Psoas muscle (tissue), 8 donors: ENCODE data around the gene LRPAP1. TPM values are rescaled to one million over a fixed set of nuclear protein-coding genes. Genes with fewer than 3 reads are reported as not detected.

Experiments
- ATAC-seq, 4 donors: fragments of 200-7000 bp; cut with Tn5 transposase; one replicate each; pipeline ENCODE4 v1.9.1; 2020; ENCODE audit warnings: moderate library complexity in 3 of 4, mild to moderate bottlenecking in 2 of 4
- DNase-seq, 2 donors: peaks; one replicate each; pipeline ENCODE4 v3.0.0-alpha.2; 2020
- H3K27ac ChIP-seq: fragments of 200-600 bp; one replicate; pipeline ENCODE4 v1.8.0; 2022
- H3K27me3 ChIP-seq, 3 donors: fragments of 200-600 bp in 1 of 3; one replicate each; pipeline versions ENCODE4 v1.6.1 to v1.8.0; 2013 to 2022; ENCODE audit warnings: low read length in 2 of 3, mild to moderate bottlenecking in 2 of 3, moderate library complexity in 1 of 3; ENCODE audit not compliant: insufficient read depth in 3 of 3
- H3K36me3 ChIP-seq, 2 donors: fragments of 200-600 bp in 1 of 2; one replicate each; pipeline versions ENCODE4 v1.6.1 to v1.8.0; 2013 to 2022; ENCODE audit warnings: low read depth in 1 of 2, mild to moderate bottlenecking in 1 of 2, moderate library complexity in 1 of 2; ENCODE audit not compliant: insufficient read depth in 1 of 2
- H3K4me1 ChIP-seq: fragments of 200-600 bp; one replicate; pipeline ENCODE4 v1.8.0; 2022
- H3K4me3 ChIP-seq: fragments of 200-600 bp; one replicate; pipeline ENCODE4 v1.8.0; 2022; ENCODE audit warnings: mild to moderate bottlenecking
- H3K9me3 ChIP-seq: fragments of 200-600 bp; one replicate; pipeline ENCODE4 v1.8.0; 2022
- CTCF ChIP-seq: fragments of 200-600 bp; IDR thresholded peaks from one replicate; pipeline ENCODE4 v1.8.0; 2022; ENCODE audit warnings: antibody characterized with exemption
- WGBS, 3 donors: extraction: QIAGEN DNeasy Blood & Tissue Kit; methylation state at CpG; one replicate each; pipeline versions ENCODE4 v1.1.6 to v1.1.7; 2013; 5-methylcytosine and 5-hydroxymethylcytosine counted together
- intact Hi-C, 2 donors: fragments of 100-400 bp; cut with DNase I; formaldehyde crosslinking; loops; one replicate each; pipeline versions ENCODE4 v1.11.0 to v1.14.2; 2022
- polyA plus RNA-seq, 3 donors: library from polyadenylated mRNA; stranded (reverse); fragments of 200-250 nt; gene quantifications; one replicate each; pipeline ENCODE4 v1.2.3, GENCODE V29; 2013
- total RNA-seq, 4 donors: library from RNA; stranded (reverse); fragmentation: NEBNext Ultra II Directional in 2 of 4; extraction: Animal tissue kit (Norgen Biotek cat#: 25700) in 2 of 4; gene quantifications; one replicate each; pipeline versions ENCODE4 v1.2.1 to v1.2.4, GENCODE V29; 2021 to 2023
- donor health status: healthy with polysubstance abuse.
- donor health status: DM: no; HTN: no; CAD: no; lungs with moderate emphysema.
- donor health status: Bipolar disorder and iron deficiency.
- donor health status: healthy.
- donor health status: DM: yes; HTN: yes; CAD: no.
- donor health status: DM: no; HTN: no; CAD: no.
- donor health status: DM: no; HTN: no; CAD: no.
- donor health status: DM: yes; HTN: yes; CAD: no.

LRPAP1 gene
- total and polyA plus RNA-seq, 7 donors = 73.7 to 123 (median 105) TPM

DNA sequence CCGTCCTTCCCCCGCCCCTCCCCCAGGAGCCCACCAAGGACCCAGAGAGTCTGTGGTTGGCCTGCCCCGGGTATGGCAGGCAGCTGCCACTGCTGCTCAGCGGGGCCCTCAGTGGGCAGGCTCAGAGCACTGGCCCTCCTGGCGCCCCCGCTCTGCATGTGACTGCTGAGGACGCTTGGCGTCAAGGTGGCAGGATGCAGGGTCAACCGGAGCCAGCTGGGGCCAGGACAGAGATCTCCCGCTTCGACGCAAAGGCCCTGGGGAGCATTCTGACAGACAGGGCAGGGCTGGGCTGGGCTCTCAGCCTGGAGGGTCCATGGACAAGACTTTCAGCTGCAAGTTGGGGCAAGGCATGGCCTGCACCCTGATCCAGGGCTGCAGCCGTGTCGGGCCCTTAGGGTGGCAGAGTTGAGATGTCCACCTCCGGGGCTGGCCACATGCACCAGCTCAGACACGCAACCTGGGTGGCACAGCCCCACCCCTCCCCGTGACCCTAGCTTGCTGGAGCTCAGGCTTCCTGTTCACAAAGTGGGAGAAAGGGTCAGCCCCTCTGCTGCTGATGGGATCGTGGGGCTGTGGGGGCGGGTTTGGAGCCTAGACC lies 30.3 kb downstream of the LRPAP1 start:
- Histone ChIP-seq H3K4me1 (no peaks in the 10 kb centered on the region), H3K9me3 (no peaks in the 10 kb centered on the region), H3K27ac (no peak overlapping the region), H3K4me3 (no peak overlapping the region), H3K27me3 (no peaks in the 10 kb centered on the region), H3K36me3 (peaks cover 7 to 59% of the 10 kb centered on the region in 2 donors)
- intact Hi-C loops = no loop called here
- TF ChIP-seq CTCF = no peak
- 70 to 84% (median 79%) methylated on average over 19 of the region's 19 CpGs for WGBS, 3 donors
- no peak for DNase-seq
- ATAC-seq = peak in 2 of 4 donors; percentile 3 to 7

- 88 to 93% (median 91%) methylated on average over 21 to 24 of the region's 24 CpGs for WGBS, 3 donors
- no peak for ATAC-seq
- Histone ChIP-seq H3K27ac (no peak overlapping the region), H3K4me3 (no peak overlapping the region), H3K27me3 (no peaks in the 10 kb centered on the region), H3K4me1 (no peaks in the 10 kb centered on the region), H3K36me3 (peaks cover 7 to 53% of the 10 kb centered on the region in 2 donors), H3K9me3 (no peaks in the 10 kb centered on the region)
- intact Hi-C loops = no loop called here
- TF ChIP-seq CTCF = no peak
- no peak for DNase-seq
Observed at GRCh38 chr4:3501126-3501824, 30.9 kb downstream of the LRPAP1 start.

DNA sequence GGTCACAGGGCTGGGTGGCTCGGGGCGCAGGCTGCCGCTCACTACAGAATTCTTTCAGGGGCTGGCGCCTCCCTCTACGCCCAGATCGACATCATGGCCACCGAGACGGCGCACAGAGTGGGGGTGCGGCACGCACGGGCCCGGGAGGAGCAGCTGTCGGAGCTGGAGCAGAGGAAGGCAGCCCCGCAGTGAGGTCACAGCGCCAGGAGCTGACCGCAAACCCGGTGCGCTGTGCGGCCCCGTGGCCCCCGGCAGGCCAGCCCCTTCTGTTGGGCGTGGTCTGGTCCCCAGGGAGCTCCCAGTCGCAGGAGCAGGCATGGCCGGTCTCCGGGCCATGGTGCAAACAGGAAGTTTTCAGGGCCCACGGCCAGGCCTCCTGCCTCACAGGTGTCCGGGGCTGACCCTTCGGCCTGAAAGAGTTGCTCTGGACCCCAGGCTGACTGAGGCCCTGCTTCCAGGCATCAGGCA lies 31.6 kb downstream of the LRPAP1 start:
- H3K9me3 ChIP-seq = no peaks in the 10 kb centered on the region
- H3K4me3 ChIP-seq = no peak overlapping the region
- peaks cover 7 to 47% of the 10 kb centered on the region in 2 donors for H3K36me3 ChIP-seq
- no peak overlapping the region for H3K27ac ChIP-seq
- ATAC-seq = no peak
- no peaks in the 10 kb centered on the region for H3K27me3 ChIP-seq
- DNase-seq = no peak
- 77 to 83% (median 78%) methylated on average over 23 to 29 of the region's 29 CpGs for WGBS, 3 donors
- intact Hi-C loops = no loop called here
- no peaks in the 10 kb centered on the region for H3K4me1 ChIP-seq
- TF ChIP-seq CTCF = no peak

GRCh38 chr4:3500111-3500510 lies 32.1 kb downstream of the LRPAP1 start:
- Histone ChIP-seq H3K36me3 (peaks cover 4 to 41% of the 10 kb centered on the region in 2 donors), H3K4me3 (no peak overlapping the region), H3K9me3 (no peaks in the 10 kb centered on the region), H3K27ac (no peak overlapping the region), H3K27me3 (no peaks in the 10 kb centered on the region), H3K4me1 (no peaks in the 10 kb centered on the region)
- intact Hi-C loops = no loop called here
- WGBS, 3 donors = 95 to 97% (median 97%) methylated on average over 16 to 17 of the region's 17 CpGs
- no peak for DNase-seq
- ATAC-seq = no peak
- no peak for TF ChIP-seq CTCF
